ENCODE data around the gene FBXL17. TPM values are rescaled to one million over a fixed set of nuclear protein-coding genes. Genes with fewer than 3 reads are reported as not detected.

FBXL17 gene
- total RNA-seq, 1 experiment from 2014 or later: 5.3 TPM

- Mint-ChIP-seq H3K36me3 (ENCODE audit: insufficient read depth in 1 of 3, low read depth in 3 of 3) (no peaks in the 10 kb centered on the region), H3K27ac (no peak overlapping the region), H3K9me3 (no peaks in the 10 kb centered on the region; a peak in 1 of 5 replicates), H3K4me1 (peaks cover 30 to 33% of the 10 kb centered on the region in 2 experiments), H3K4me3 (no peak overlapping the region), H3K27me3 (ENCODE audit: low read depth) (no peaks in the 10 kb centered on the region)
- no peak for TF ChIP-seq CTCF (conservative IDR thresholded peaks at IDR 0.05)
- Histone ChIP-seq H3K27me3 (ENCODE audit: insufficient read depth, low read length) (no peaks in the 10 kb centered on the region), H2BK12ac (ENCODE audit: insufficient read length, low read depth, low read length) (no peak overlapping the region), H4K91ac (ENCODE audit: insufficient read length, low read depth, low read length) (no peak overlapping the region), H2BK120ac (ENCODE audit: low read depth, low read length, poor library complexity, severe bottlenecking) (no peak overlapping the region), H3K79me1 (ENCODE audit: insufficient read depth, low read depth, low read length, poor library complexity, severe bottlenecking) (no peaks in the 10 kb centered on the region), H3K23me2 (ENCODE audit: insufficient read length, low read depth, low read length, poor library complexity, severe bottlenecking) (no peaks in the 10 kb centered on the region), H4K5ac (ENCODE audit: insufficient read length, low read depth, low read length) (no peak overlapping the region), H3K4ac (ENCODE audit: low read depth, low read length) (no peak overlapping the region), H2BK5ac (ENCODE audit: insufficient read length, low read length) (no peak overlapping the region), H3K14ac (ENCODE audit: insufficient read depth, low read length) (no peak overlapping the region), H3K56ac (ENCODE audit: insufficient read length, low read depth, low read length) (no peak overlapping the region), H3K18ac (ENCODE audit: insufficient read length, low read depth, low read length) (no peak overlapping the region), H4K20me1 (ENCODE audit: control insufficient read depth, insufficient read depth, insufficient read length) (no peaks in the 10 kb centered on the region), H3T11ph (ENCODE audit: low read length) (no peak overlapping the region), H2BK20ac (ENCODE audit: low read depth, low read length, poor library complexity, severe bottlenecking) (no peak overlapping the region), H2AFZ (ENCODE audit: low read length) (no peak overlapping the region), H2AK5ac (ENCODE audit: insufficient read length, low read length) (no peak overlapping the region), H3K23ac (ENCODE audit: insufficient read length, low read depth, low read length) (no peak overlapping the region), H3K79me2 (ENCODE audit: insufficient read depth, low read length) (no peaks in the 10 kb centered on the region), H2BK15ac (ENCODE audit: low read depth, low read length) (no peak overlapping the region), H3K9me3 (ENCODE audit: control insufficient read depth, low read depth, low read length) (no peaks in the 10 kb centered on the region), H3K9ac (ENCODE audit: extremely low read depth, insufficient read length, low read length) (no peak overlapping the region), H3K27ac (ENCODE audit: insufficient read length, low read depth, low read length) (no peak overlapping the region), H3K4me2 (ENCODE audit: insufficient read depth, insufficient read length, low read length) (no peak overlapping the region), H3K4me1 (ENCODE audit: insufficient read depth, low read length) (no peaks in the 10 kb centered on the region), H4K8ac (replicated peaks; ENCODE audit: insufficient read length, low read depth, low read length) (no peak overlapping the region)
- DNase-seq: no peak
These were observed 507.1 kb downstream of the FBXL17 start for GRCh38 chr5:107874795-107875194.
